Measurements from ENCODE around the gene TCF4. TPM values are rescaled to one million over a fixed set of nuclear protein-coding genes. Genes with fewer than 3 reads are reported as not detected.

The TCF4 gene
- total and polyA plus RNA-seq, 2 donors (not counting 3 experiments of a cell fraction or from before 2014, with no cell fraction given), result 183 to 390 TPM

GRCh38 chr18:55485666-55486065 is 102.3 kb downstream of the TCF4 start:
- dilution Hi-C loops (cut with MboI; ENCODE audit: extremely low pct_ligation_motif_present, low sequenced_read_pairs) (no loop called here), intact Hi-C loops (cut with micrococcal nuclease) (no loop called here)
- H3K9me1 ChIP-seq (replicated peaks; ENCODE audit: control insufficient read depth, extremely low read depth, insufficient read depth, low read length), result no peaks in the 10 kb centered on the region
- no peak overlapping the region for H3K4me3 ChIP-seq (replicated peaks in 1 of 3; ENCODE audit: insufficient read depth in 1 of 3, low read depth in 1 of 3, low read length in 3 of 3)
- BruUV-seq (replicated peaks), result no TSS peak
- no peaks in the 10 kb centered on the region for H3K27me3 ChIP-seq (ENCODE audit: control insufficient read depth in 2 of 2, insufficient read depth in 2 of 2, low read length in 2 of 2)
- FAIRE-seq (no peak), DNase-seq (ENCODE audit: low read depth, low spot score) (no peak)
- H3K36me3 ChIP-seq (ENCODE audit: control insufficient read depth in 2 of 2, extremely low read depth in 1 of 2, insufficient read depth in 2 of 2, low read length in 2 of 2), result peaks cover 0 to 2% of the 10 kb centered on the region in 2 experiments
- H3K4me1 ChIP-seq (ENCODE audit: control insufficient read depth, extremely low read depth, insufficient read depth, low read length), result peaks cover 22% of the 10 kb centered on the region
- H2AFZ ChIP-seq (ENCODE audit: low read depth, low read length), result no peak overlapping the region
- no peaks in the 10 kb centered on the region for H3K9me3 ChIP-seq (replicated peaks; ENCODE audit: control insufficient read depth, insufficient read depth, low read length)
- H4K20me1 ChIP-seq (replicated peaks; ENCODE audit: control insufficient read depth, extremely low read depth, insufficient read depth, low read length), result peaks cover 2% of the 10 kb centered on the region
- ChIA-PET POLR2A (no interaction called here), CTCF (interaction anchor here (1.1 kb wide), 1 partner anchor 251 kb away, joined by 3 read pairs; no protein-coding TSS in a partner anchor)
- H3K79me2 ChIP-seq (ENCODE audit: control insufficient read depth, insufficient read depth, low read length), result peaks cover 61% of the 10 kb centered on the region
- no peak overlapping the region for H3K4me2 ChIP-seq (ENCODE audit: insufficient read depth, low read length)
- H3K9ac ChIP-seq (replicated peaks; ENCODE audit: extremely low read depth, insufficient read depth, low read length), result no peak overlapping the region
- H3K27ac ChIP-seq (ENCODE audit: insufficient read depth, low read depth, low read length), result no peak overlapping the region
- no peak for TF ChIP-seq MAX (IDR thresholded peaks at IDR 0.05; ENCODE audit: insufficient read depth, insufficient read length)
- TF ChIP-seq GATA2 (IDR thresholded peaks at IDR 0.05; ENCODE audit: insufficient read depth, insufficient read length, low read depth, low read length), result no peak

DNA sequence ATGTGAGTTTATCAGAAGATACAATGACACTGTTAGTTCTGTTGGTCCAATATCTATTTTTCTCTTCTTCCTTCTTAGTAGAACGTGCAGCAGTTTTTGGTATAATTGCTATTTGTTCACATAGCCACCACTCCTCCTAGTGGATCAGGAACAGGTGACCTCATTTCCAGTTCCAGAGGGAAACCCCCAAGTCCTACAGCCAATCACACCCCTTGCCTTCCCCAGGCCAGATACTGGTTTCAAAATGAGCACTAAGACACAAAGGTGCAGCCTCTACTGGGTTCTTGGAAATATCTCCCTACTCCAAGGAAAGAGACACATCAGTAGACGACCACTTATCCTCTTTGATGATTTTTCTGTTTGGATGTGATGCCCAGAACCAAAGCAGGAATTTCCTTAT is 103.2 kb downstream of the TCF4 start:
- CTCF ChIA-PET, result interaction anchor here (1.1 kb wide), 2 partner anchors 250 to 297 kb away, joined by 3 read pairs; no protein-coding TSS in a partner anchor
- no peak for FAIRE-seq

More for the DNA sequence above, 103.2 kb downstream of the TCF4 start:
- H3K4me1 ChIP-seq (ENCODE audit: control insufficient read depth, extremely low read depth, insufficient read depth, low read length), result peaks cover 29% of the 10 kb centered on the region
- H3K4me2 ChIP-seq (ENCODE audit: insufficient read depth, low read length), result no peak overlapping the region
- peaks cover 0 to 2% of the 10 kb centered on the region in 2 experiments for H3K36me3 ChIP-seq (ENCODE audit: control insufficient read depth in 2 of 2, extremely low read depth in 1 of 2, insufficient read depth in 2 of 2, low read length in 2 of 2)
- no peak for DNase-seq (ENCODE audit: low read depth, low spot score)
- peaks cover 59% of the 10 kb centered on the region for H3K79me2 ChIP-seq (ENCODE audit: control insufficient read depth, insufficient read depth, low read length)
- intact Hi-C loops (cut with micrococcal nuclease) (no loop called here), dilution Hi-C loops (cut with MboI; ENCODE audit: extremely low pct_ligation_motif_present, low sequenced_read_pairs) (no loop called here)
- no peaks in the 10 kb centered on the region for H3K9me1 ChIP-seq (replicated peaks; ENCODE audit: control insufficient read depth, extremely low read depth, insufficient read depth, low read length)
- H3K27me3 ChIP-seq (ENCODE audit: control insufficient read depth in 2 of 2, insufficient read depth in 2 of 2, low read length in 2 of 2), result no peaks in the 10 kb centered on the region
- H3K27ac ChIP-seq (ENCODE audit: insufficient read depth, low read depth, low read length), result no peak overlapping the region
- H3K9me3 ChIP-seq (replicated peaks; ENCODE audit: control insufficient read depth, insufficient read depth, low read length), result no peaks in the 10 kb centered on the region
- peaks cover 2% of the 10 kb centered on the region for H4K20me1 ChIP-seq (replicated peaks; ENCODE audit: control insufficient read depth, extremely low read depth, insufficient read depth, low read length)
- TF ChIP-seq EZH2 (IDR thresholded peaks at IDR 0.05; ENCODE audit: borderline replicate concordance, low read depth, low read length, severe bottlenecking) (no peak), MAX (IDR thresholded peaks at IDR 0.05; ENCODE audit: insufficient read depth, insufficient read length) (no peak), JUN (IDR thresholded peaks at IDR 0.05; ENCODE audit: borderline replicate concordance, insufficient read depth, insufficient read length, low read depth) (no peak), POLR2A (IDR thresholded peaks at IDR 0.05; ENCODE audit: low read depth, low read length) (no peak)
- no TSS peak for BruUV-seq (replicated peaks)
- POLR2A ChIA-PET, result no interaction called here
- no peak overlapping the region for H2AFZ ChIP-seq (ENCODE audit: low read depth, low read length)
- no peak overlapping the region for H3K4me3 ChIP-seq (replicated peaks in 1 of 3; ENCODE audit: insufficient read depth in 1 of 3, low read depth in 1 of 3, low read length in 3 of 3)
- H3K9ac ChIP-seq (replicated peaks; ENCODE audit: extremely low read depth, insufficient read depth, low read length), result no peak overlapping the region
